Lung (tissue), 12 donors: ENCODE data around the gene TBX2. TPM values are rescaled to one million over a fixed set of nuclear protein-coding genes. Genes with fewer than 3 reads are reported as not detected.

Source experiments
- ATAC-seq: fragments of 200-7000 bp; cut with Tn5 transposase; one replicate; pipeline ENCODE4 v1.9.1; 2020; ENCODE audit warnings: moderate number of reproducible peaks; ENCODE audit not compliant: insufficient read depth, low FRiP score
- DNase-seq, 3 donors: peaks; one replicate each; pipeline ENCODE4 v3.0.0-alpha.2; 2013 to 2017
- H3K27ac ChIP-seq, 2 donors: one replicate each; pipeline ENCODE4 v1.5.1; 2013; ENCODE audit warnings: mild to moderate bottlenecking in 2 of 2, moderate library complexity in 2 of 2, control low read depth in 1 of 2, inconsistent platforms in 1 of 2, low read depth in 1 of 2, low read length in 1 of 2
- H3K27me3 ChIP-seq, 3 donors: one replicate each; pipeline ENCODE4 v1.5.1; 2013; ENCODE audit warnings: low read length in 2 of 3; ENCODE audit not compliant: control insufficient read depth in 3 of 3, insufficient read depth in 3 of 3
- H3K36me3 ChIP-seq, 4 donors: one replicate each; pipeline ENCODE4 v1.5.1; 2013; ENCODE audit warnings: low read length in 4 of 4, mild to moderate bottlenecking in 1 of 4, moderate library complexity in 1 of 4; ENCODE audit not compliant: control insufficient read depth in 4 of 4, insufficient read depth in 4 of 4
- H3K4me1 ChIP-seq, 5 donors: one replicate each; pipeline ENCODE4 v1.5.1; 2013; ENCODE audit warnings: low read length in 5 of 5, mild to moderate bottlenecking in 2 of 5, moderate library complexity in 1 of 5; ENCODE audit not compliant: control insufficient read depth in 5 of 5, insufficient read depth in 5 of 5
- H3K4me3 ChIP-seq: one replicate; pipeline ENCODE4 v1.5.1; 2013; ENCODE audit warnings: mild to moderate bottlenecking, control low read depth, moderate library complexity
- H3K9ac ChIP-seq, 2 donors: one replicate each; pipeline ENCODE4 v1.5.1; 2013; ENCODE audit warnings: low read length in 2 of 2, control low read depth in 1 of 2; ENCODE audit not compliant: insufficient read depth in 1 of 2
- H3K9me3 ChIP-seq, 4 donors: one replicate each; pipeline ENCODE4 v1.5.1; 2013; ENCODE audit warnings: low read length in 3 of 4, mild to moderate bottlenecking in 1 of 4, moderate library complexity in 1 of 4; ENCODE audit not compliant: control insufficient read depth in 4 of 4, insufficient read depth in 3 of 4
- CTCF ChIP-seq: IDR thresholded peaks from 2 replicates; pipeline ENCODE4 v1.5.1; 2012; ENCODE audit warnings: mild to moderate bottlenecking; ENCODE audit errors: control extremely low read depth, extremely low read depth
- WGBS, 2 donors: extraction: QIAGEN DNeasy Blood & Tissue Kit; methylation state at CpG; one replicate each; pipeline ENCODE4 v1.1.7; 2013; 5-methylcytosine and 5-hydroxymethylcytosine counted together
- polyA plus RNA-seq, 2 donors: library from polyadenylated mRNA; stranded (reverse); fragments of 200-250 nt; gene quantifications; one replicate each; pipeline ENCODE4 v1.2.1, GENCODE V29; 2013
- total RNA-seq, 2 donors: library from RNA; depleted of rRNA in 1 of 2; stranded (reverse); fragments of >200 nt in 1 of 2; gene quantifications; one replicate each; pipeline ENCODE4 v1.2.1, GENCODE V29; 2014 to 2021
- donor health status: control.
- donor health status: control.
- donor health status: Bipolar disorder and iron deficiency.
- donor health status: healthy.
- donor health status: DM: yes; HTN: yes; CAD: no.

The TBX2 gene
- total and polyA plus RNA-seq, 4 donors, result 44.5 to 155 (median 79.2) TPM

GRCh38 chr17:61360318-61360943 lies 39.2 kb upstream of the TBX2 start:
- TF ChIP-seq CTCF, result no peak
- Histone ChIP-seq H3K9me3 (no peaks in the 10 kb centered on the region), H3K9ac (no peak overlapping the region), H3K36me3 (no peaks in the 10 kb centered on the region), H3K4me1 (peaks cover 0 to 1% (median 0%) of the 10 kb centered on the region in 5 donors), H3K4me3 (no peak overlapping the region), H3K27me3 (no peaks in the 10 kb centered on the region), H3K27ac (no peak overlapping the region)
- WGBS, 2 donors, result 95 to 97% methylated on average over 3 of the region's 3 CpGs
- ATAC-seq (no peak), DNase-seq (no peak)

GRCh38 chr17:61361084-61361483 lies 38.6 kb upstream of the TBX2 start:
- 77 to 82% methylated on average over 2 of the region's 2 CpGs for WGBS, 2 donors
- no peak for ATAC-seq

GRCh38 chr17:61362396-61362795 lies 37.2 kb upstream of the TBX2 start:
- no peak for TF ChIP-seq CTCF
- H3K27me3 ChIP-seq, result no peaks in the 10 kb centered on the region
- H3K27ac ChIP-seq, result no peak overlapping the region
- no peaks in the 10 kb centered on the region for H3K9me3 ChIP-seq
- ATAC-seq (no peak), DNase-seq (no peak)
- no peak overlapping the region for H3K9ac ChIP-seq
- no peaks in the 10 kb centered on the region for H3K36me3 ChIP-seq
- no peak overlapping the region for H3K4me3 ChIP-seq
- peaks cover 0 to 11% (median 1%) of the 10 kb centered on the region in 5 donors for H3K4me1 ChIP-seq
- WGBS, 2 donors, result 91 to 94% methylated on average over 5 of the region's 5 CpGs

More at GRCh38 chr17:61361084-61361483, 38.6 kb upstream of the TBX2 start:
- Histone ChIP-seq H3K36me3 (no peaks in the 10 kb centered on the region), H3K4me3 (no peak overlapping the region), H3K4me1 (peaks cover 0 to 1% (median 0%) of the 10 kb centered on the region in 5 donors), H3K9ac (no peak overlapping the region), H3K27ac (no peak overlapping the region), H3K27me3 (no peaks in the 10 kb centered on the region), H3K9me3 (no peaks in the 10 kb centered on the region)
- TF ChIP-seq CTCF, result no peak
- DNase-seq, result no peak
